Upper lobe of right lung (tissue), 1 donor: ENCODE measurements around the gene SLC5A11. TPM values are rescaled to one million over a fixed set of nuclear protein-coding genes. Genes with fewer than 3 reads are reported as not detected.

Source experiments
- ATAC-seq: fragments of 200-7000 bp; cut with Tn5 transposase; one replicate; pipeline ENCODE4 v1.9.1; 2020; ENCODE audit warnings: mild to moderate bottlenecking, moderate library complexity
- DNase-seq: peaks from one replicate; pipeline ENCODE4 v3.0.0-alpha.2; 2020
- H3K27ac ChIP-seq: fragments of 200-600 bp; one replicate; pipeline ENCODE4 v1.8.0; 2022
- H3K27me3 ChIP-seq: fragments of 200-600 bp; one replicate; pipeline ENCODE4 v1.8.0; 2022; ENCODE audit warnings: mild to moderate bottlenecking
- H3K36me3 ChIP-seq: fragments of 200-600 bp; one replicate; pipeline ENCODE4 v1.8.0; 2022
- H3K4me1 ChIP-seq: fragments of 200-600 bp; one replicate; pipeline ENCODE4 v1.8.0; 2022
- H3K4me3 ChIP-seq: fragments of 200-600 bp; one replicate; pipeline ENCODE4 v1.8.0; 2022; ENCODE audit warnings: mild to moderate bottlenecking
- H3K9me3 ChIP-seq: fragments of 200-600 bp; one replicate; pipeline ENCODE4 v1.8.0; 2022
- intact Hi-C: fragments of 100-400 bp; cut with DNase I; formaldehyde crosslinking; loops from one replicate; pipeline ENCODE4 v1.11.0; 2022
- total RNA-seq: library from RNA; stranded (reverse); fragmentation: NEBNext Ultra II Directional; extraction: Animal tissue kit (Norgen Biotek cat#: 25700); gene quantifications from one replicate; pipeline ENCODE4 v1.2.1, GENCODE V29; 2021
- TF ChIP-seq, protein P1 (sequence below): fragments of 200-600 bp; IDR thresholded peaks from one replicate; pipeline ENCODE4 v1.8.0; 2022; ENCODE audit warnings: antibody characterized with exemption
- donor health status: DM: no; HTN: yes; CAD: no; lungs with severe emphysema.

SLC5A11 gene
- total RNA-seq, 1 donor from 2014 or later: not detected

DNA sequence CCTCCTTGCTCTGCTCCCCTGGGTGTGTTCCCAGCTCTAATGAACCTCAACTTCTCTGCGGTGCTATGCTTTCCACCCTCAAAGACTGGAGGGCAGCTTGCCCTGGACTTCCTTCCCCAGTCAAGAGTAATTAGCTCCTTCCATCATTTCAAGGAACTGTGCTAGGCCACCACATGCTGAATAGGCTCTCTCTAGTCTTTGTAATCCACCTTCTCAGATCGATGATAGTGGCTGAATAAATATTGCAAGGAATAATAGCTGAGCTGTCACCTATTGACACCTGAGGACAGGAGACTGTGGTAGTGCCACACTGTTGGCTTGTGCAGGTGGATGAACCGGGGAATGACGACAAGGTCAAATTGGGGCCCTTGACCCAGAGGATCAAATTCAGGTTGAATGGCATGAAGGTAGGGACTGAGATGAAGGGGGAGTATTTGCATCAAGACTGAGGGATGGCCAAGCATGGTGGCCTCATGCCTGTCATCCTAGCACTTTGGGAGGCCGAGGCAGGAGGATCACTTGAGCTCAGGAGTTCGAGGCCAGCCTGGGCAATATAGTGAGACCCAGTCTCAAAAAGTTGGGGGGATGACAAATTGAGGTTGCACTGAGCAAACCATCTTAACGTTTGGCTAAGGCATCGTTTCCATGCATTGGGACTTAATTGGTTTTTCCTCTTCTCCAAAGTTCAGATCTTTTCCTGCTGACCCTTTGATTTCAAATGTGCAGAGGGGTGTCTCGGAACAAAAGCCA lies 18.8 kb upstream of the SLC5A11 start:
- no peaks in the 10 kb centered on the region for H3K4me1 ChIP-seq
- no peak overlapping the region for H3K4me3 ChIP-seq
- intact Hi-C loops: no loop called here
- H3K36me3 ChIP-seq: peaks cover 51% of the 10 kb centered on the region
- TF ChIP-seq, protein P1, sequence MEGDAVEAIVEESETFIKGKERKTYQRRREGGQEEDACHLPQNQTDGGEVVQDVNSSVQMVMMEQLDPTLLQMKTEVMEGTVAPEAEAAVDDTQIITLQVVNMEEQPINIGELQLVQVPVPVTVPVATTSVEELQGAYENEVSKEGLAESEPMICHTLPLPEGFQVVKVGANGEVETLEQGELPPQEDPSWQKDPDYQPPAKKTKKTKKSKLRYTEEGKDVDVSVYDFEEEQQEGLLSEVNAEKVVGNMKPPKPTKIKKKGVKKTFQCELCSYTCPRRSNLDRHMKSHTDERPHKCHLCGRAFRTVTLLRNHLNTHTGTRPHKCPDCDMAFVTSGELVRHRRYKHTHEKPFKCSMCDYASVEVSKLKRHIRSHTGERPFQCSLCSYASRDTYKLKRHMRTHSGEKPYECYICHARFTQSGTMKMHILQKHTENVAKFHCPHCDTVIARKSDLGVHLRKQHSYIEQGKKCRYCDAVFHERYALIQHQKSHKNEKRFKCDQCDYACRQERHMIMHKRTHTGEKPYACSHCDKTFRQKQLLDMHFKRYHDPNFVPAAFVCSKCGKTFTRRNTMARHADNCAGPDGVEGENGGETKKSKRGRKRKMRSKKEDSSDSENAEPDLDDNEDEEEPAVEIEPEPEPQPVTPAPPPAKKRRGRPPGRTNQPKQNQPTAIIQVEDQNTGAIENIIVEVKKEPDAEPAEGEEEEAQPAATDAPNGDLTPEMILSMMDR: no peak
- no peaks in the 10 kb centered on the region for H3K9me3 ChIP-seq
- no peak for ATAC-seq
- no peak overlapping the region for H3K27ac ChIP-seq
- no peaks in the 10 kb centered on the region for H3K27me3 ChIP-seq
- DNase-seq: no peak

DNA sequence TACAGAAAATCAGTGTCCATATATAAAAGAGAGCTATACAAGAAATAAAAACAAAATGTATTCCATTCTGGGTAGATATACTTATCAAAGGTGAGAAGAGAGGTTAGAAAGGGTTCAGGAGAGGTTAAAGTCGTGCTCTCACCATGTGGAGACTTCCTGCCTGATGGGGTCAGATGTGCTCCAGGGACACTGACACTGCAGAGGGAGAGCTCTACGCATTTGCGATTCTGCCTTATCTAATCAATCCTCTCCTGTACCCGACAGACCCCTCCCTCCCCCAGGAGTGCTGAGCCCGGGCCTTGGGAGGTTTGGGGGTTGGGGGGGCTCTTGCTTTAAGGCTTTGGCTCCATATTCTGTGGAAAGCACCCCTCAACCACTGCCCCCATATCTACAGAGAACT lies 16.6 kb upstream of the SLC5A11 start:
- peaks cover 33% of the 10 kb centered on the region for H3K36me3 ChIP-seq
- H3K27me3 ChIP-seq: no peaks in the 10 kb centered on the region
- ATAC-seq (no peak), DNase-seq (no peak)
- no peak overlapping the region for H3K27ac ChIP-seq
- no peaks in the 10 kb centered on the region for H3K9me3 ChIP-seq
- H3K4me3 ChIP-seq: no peak overlapping the region
- H3K4me1 ChIP-seq: no peaks in the 10 kb centered on the region
- TF ChIP-seq, protein P1: no peak
- intact Hi-C loops: no loop called here

DNA sequence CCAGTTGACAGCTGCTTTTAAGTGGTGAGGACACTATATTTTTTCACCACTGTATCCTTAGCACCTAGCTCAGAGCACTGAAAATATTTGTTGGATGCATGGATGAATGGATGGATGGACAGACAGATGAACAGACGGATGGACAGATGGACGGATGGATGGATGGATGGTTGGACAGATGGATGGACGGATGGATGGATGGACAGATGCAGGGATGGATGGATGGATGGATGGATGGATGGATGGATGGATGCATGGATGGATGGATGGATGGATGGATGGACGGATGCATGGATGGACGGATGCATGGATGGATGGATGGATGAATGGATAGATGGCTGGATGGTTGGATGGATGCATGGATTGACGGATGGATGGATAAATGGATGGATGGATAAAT lies 12.4 kb upstream of the SLC5A11 start:
- intact Hi-C loops: no loop called here
- Histone ChIP-seq H3K27ac (no peak overlapping the region), H3K4me1 (no peaks in the 10 kb centered on the region), H3K9me3 (no peaks in the 10 kb centered on the region), H3K36me3 (peaks cover 6% of the 10 kb centered on the region), H3K27me3 (no peaks in the 10 kb centered on the region), H3K4me3 (no peak overlapping the region)
- TF ChIP-seq, protein P1: no peak
- DNase-seq: no peak
- no peak for ATAC-seq

DNA sequence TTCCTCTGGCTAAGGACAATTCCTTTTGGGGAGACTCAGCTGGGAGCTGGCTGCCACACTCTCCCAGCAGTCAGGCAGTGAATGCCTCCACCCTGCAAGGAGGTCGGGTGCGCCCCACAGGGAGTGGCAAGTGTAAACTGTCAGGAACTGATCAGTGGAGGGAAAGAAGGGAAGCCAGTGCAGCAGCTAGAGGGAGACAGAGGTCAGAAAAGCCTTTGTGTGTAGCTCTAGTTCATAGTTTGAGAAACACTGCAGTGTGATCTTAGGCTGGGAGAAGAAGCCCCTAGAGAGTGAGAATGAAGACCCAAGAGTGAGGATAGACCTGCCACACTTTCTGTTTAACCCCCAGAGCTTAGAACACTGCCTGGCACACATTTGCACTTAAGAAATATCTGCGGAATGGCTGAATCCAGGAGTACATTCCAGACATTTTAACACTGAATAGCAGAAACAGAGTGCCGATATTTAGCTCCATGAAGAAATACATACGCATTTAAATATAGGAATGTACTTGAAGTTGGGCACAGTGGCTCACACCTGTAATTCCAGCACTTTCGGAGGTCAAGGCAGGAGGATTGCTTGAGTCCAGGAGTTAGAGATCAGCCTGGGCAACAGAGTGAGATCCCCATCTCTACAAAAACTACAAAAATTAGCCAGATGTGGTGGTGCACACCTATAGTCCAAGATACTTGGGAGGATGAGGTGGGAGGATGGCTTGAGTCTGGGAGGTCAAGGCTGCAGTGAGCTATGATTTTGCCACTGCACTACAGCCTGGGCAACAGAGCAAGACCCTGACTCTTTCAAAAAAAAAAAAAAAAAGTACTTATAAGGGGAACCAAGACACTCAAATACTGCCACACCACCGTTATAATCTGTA lies 11.1 kb upstream of the SLC5A11 start:
- Histone ChIP-seq H3K36me3 (no peaks in the 10 kb centered on the region), H3K4me3 (no peak overlapping the region), H3K9me3 (no peaks in the 10 kb centered on the region), H3K27me3 (no peaks in the 10 kb centered on the region), H3K4me1 (peaks cover 6% of the 10 kb centered on the region), H3K27ac (no peak overlapping the region)
- intact Hi-C loops: no loop called here
- TF ChIP-seq, protein P1: peak; percentile 45
- DNase-seq (no peak), ATAC-seq (peak; percentile 65)

DNA sequence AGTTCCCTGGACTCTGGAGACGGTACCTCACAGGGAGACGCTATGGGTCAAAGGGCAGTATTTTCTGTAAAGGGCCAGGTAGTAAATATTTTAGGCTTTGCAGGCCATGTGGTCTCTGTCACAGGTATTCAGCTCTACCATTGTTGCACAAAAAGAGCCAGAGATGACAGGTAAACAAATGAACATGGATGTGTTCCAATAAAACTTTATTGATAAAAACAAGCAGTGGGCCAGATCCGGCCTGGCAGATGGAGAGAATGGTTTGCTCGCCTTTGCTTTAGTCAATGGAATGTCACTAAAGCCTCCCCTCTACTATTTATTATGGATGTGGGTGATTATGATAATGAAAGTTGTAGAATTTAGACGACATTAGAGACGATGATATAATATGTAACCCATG lies 8.9 kb upstream of the SLC5A11 start:
- H3K27me3 ChIP-seq: no peaks in the 10 kb centered on the region
- TF ChIP-seq, protein P1: no peak
- ATAC-seq (no peak), DNase-seq (no peak)
- H3K9me3 ChIP-seq: no peaks in the 10 kb centered on the region
- H3K27ac ChIP-seq: no peak overlapping the region
- intact Hi-C loops: no loop called here
- H3K36me3 ChIP-seq: no peaks in the 10 kb centered on the region
- H3K4me1 ChIP-seq: peaks cover 6% of the 10 kb centered on the region
- no peak overlapping the region for H3K4me3 ChIP-seq
